GM18951 (cell line): ENCODE results near the gene TEX9.

Experiments
- POLR2A ChIP-seq: IDR thresholded peaks from 4 replicates; pipeline ENCODE4 v1.6.1; 2011; ENCODE audit warnings: mild to moderate bottlenecking; ENCODE audit not compliant: insufficient read length, insufficient read depth; ENCODE audit errors: extremely low read depth
- in situ Hi-C: fragments of 300-500 bp; cut with MboI; formaldehyde crosslinking; loops from one replicate; pipeline ENCODE4 v1.12.0; 2022; ENCODE audit warnings: low sequenced_read_pairs, mixed read lengths, inconsistent platforms; ENCODE audit not compliant: unreplicated experiment

Gene TEX9

DNA sequence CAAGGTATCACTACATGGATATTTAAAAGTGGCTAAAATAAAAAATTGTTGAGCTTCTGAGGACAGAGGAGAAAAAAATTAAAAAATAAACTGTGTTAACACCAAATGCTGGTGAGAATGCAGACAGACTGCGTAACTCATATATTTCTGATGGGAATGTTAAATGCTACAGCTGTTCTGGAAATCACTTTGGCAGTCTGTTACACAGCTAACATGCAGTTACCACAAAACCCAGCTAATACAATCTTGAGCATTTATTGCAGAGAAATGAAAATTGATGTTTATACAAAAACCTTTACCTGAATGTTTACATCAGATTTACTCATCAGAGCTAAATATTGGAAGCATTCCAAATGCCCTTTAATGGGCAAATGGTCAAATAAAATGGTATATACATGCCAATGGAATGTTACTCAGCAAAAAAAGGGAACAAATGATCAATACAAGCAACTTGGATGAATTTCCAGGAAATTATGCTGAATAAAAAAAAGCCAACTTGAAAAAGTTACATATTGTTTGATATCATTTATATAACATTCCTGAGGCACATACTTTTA is 75.1 kb downstream of the TEX9 start:
- TF ChIP-seq POLR2A: no peak
- in situ Hi-C loops: loop anchor here (25.0 kb wide), 1 partner anchor 178 kb away; no protein-coding TSS in a partner anchor

DNA sequence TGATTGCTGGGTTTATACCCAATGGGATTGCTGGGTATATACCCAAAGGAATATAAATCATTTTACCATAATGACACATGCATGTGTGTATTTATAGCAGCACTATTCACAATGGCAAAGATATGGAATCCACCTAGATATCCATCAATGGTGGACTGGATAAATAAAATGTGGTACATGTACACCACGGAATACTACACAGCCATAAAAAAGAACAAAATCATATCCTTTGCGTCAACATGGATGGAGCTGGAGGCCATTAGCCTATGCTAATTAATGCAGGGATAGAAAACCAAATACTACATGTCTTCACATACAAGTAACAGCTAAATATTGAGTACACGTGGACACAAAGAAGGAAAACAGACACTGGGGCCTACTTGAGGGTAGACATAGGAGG is 77.1 kb downstream of the TEX9 start:
- TF ChIP-seq POLR2A: no peak

DNA sequence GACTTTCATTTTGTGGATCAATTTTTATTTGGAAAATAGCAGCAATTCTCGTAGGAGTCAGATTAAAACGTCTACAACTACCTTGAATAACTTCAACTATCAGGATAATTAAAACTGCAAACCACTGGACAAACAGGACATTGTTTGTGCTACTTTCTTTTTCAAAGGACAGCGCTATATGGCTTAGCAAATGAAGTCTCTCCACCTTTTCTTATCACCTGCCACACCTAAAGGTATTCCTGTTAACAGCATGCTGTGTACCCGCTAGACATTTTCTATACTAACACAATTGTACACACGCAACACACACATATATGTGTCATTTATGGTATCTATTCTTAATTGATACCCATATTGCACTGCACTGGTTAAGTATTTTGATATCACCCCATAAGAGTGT is 80.5 kb downstream of the TEX9 start:
- in situ Hi-C loops: loop anchor here (25.0 kb wide), 1 partner anchor 183 kb away; no protein-coding TSS in a partner anchor
- TF ChIP-seq POLR2A: no peak

More for the DNA sequence above, 77.1 kb downstream of the TEX9 start:
- in situ Hi-C loops: loop anchor here (25.0 kb wide), 1 partner anchor 180 kb away; no protein-coding TSS in a partner anchor

DNA sequence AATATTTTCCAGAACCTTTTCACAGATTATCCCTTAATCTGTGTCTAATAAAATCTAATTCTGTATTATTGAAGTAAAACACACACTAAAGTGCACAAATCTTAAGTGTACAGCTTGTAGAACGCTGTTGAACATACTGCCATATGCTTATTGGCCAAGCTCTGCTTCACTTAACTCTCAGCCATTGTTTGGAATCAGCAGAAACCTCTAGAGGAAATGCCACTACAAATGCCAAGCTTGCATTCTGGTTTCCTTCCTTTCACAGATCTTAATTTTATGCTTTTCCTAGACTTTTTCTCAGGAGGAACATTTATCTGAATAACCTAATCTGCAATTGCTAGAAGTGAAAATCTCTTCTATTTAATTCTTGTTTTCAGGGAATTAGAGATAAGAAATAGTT is 89.6 kb downstream of the TEX9 start:
- in situ Hi-C loops: no loop called here
- no peak for TF ChIP-seq POLR2A

DNA sequence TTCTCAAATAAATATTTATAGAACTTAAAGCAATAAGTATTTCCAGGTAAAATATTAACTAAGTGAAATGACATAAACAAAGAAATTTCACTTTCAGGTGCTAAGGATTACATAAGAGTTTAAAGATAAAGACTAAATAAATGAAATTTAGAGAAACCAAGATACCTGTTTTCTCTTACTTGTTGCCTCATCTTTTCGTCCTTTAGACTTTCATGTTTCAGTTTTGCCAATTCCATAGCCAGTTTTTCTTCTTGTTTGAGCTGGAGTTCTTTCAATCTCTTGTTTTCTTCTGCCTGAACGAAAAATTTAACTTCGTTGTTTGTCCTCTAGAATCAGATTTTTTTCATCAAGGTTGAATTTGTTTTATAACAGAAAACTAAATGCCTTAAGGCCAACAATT is 91.0 kb downstream of the TEX9 start:
- in situ Hi-C loops: no loop called here
- no peak for TF ChIP-seq POLR2A

DNA sequence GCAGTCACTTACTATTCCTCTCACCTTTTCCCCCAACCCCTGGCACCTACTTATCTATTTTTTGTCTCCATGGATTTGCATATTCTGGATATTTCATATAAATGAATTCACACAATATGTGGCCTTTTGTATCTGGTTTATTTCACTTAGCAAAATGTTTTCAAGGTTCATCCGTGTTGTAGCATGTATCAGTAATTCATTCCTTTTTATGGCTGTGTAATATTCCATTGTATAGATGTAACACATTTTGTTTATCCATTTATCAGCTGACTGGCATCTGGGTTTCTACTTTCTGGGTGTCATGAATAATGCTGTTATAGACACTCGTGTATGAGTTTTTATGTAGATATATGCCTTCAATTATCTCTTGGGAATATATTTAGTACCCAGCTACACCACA is 93.9 kb downstream of the TEX9 start:
- TF ChIP-seq POLR2A: no peak
- in situ Hi-C loops: no loop called here

DNA sequence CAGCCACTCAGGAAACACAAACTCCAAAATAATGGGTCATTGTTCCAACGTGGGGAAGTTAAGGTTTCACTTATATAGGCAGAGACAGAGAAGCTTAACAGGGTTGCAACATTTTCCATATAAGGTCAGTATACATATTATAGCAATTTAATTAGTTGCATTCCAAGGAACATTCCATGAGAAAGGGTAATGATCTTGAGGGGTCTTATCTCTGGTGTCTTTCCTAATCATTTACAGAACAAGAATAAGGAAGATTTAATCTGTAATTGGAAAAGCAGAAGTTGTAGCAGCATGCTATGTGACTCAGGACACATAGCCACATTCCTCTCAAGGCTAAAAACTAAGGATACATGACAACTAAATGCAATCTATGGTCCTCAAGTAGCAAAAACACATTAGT is 94.8 kb downstream of the TEX9 start:
- in situ Hi-C loops: no loop called here
- no peak for TF ChIP-seq POLR2A

DNA sequence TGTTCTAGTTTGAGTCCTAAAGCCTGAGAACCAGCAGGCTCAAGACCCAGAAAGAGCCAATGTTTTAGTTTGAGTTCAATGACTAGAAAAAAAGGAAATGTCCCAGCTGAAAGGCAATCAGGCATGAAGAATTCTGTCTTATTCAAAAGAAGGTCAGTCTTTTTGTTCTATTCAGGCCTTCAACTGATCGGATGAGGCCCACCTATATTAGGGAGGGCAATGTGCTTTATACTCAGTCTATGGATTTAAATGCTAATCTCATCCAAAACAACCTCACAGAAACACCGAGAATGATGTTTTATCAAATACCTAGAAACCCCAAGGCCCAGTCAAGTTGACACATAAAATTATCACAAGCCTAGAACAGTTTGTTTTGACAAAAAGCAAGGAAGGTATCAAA is 95.7 kb downstream of the TEX9 start:
- in situ Hi-C loops: no loop called here
- no peak for TF ChIP-seq POLR2A

DNA sequence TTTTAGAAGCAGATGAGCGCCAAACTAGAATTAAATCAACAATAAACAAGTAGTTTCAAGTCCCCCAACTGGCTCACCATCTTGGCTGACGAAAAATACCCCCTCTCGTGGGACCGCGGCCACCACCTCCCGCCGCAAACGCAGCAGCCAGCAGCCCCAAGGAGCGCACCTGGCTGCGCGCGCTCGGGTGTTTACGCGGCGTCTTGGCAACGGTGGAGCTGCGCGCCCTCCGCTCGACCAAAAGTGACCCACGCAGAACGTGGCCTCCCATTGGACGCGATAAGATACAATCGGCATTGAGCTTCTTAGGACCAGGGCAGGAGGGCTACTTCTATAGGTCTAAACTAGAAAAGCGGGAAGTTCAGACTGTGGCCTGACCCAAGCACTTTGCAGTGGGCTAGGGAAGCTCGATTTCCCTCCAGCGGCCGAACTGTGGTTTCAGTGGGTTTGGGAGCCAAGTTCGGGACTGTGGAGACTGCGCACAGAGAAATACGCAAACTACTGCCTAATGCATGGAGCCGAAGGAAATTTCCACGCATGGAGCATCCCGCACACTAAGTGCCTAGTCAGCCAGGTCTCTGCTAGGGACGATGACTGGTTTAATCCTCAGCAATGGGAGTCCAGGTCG is 99.8 kb downstream of the TEX9 start, which contains the start of gene MNS1:
MNS1 (minus strand) TSS at position 245 of the 628 bp plus-strand sequence; CDS start at position 80, 165 bp downstream.
- TF ChIP-seq POLR2A: peak; percentile 63
- in situ Hi-C loops: no loop called here

DNA sequence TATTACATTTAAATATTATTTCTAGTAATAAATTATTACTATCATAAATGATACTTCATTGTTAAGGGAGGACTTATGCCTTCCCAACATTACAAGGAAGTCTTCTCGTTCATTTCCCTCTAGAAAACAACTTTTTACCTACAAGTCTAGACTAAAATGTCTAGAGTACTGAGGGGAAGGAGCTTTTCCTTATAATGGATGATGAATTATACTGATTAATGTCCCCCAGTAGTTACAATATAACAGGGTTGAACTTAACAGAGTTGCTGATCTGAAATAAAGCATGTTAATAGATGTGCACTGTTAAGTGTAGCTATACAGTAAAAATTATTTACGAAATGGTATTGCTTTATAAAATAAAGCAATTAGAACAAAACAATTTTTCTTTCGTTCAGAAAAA is 102.4 kb downstream of the TEX9 start:
- in situ Hi-C loops: no loop called here

DNA sequence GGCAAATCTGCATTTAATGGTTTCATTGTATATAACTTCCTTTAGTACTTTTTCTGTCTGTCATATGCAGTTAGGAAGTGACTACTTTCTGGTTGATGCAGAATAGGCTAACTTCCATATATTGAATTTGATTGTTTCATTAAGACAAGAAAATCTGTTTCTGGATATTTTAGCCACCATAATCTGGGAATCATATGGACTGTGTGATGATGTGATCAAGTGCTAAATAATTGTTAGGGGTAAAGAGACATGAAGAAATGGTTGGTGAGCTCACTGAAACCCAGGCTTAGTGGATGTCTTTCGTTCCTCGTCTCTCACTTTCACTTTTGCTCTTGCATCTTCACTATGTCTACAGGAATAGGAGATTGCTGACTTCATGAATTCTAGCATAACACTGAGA is 103.2 kb downstream of the TEX9 start:
- in situ Hi-C loops: no loop called here
- no peak for TF ChIP-seq POLR2A

More for the DNA sequence above, 102.4 kb downstream of the TEX9 start:
- no peak for TF ChIP-seq POLR2A

DNA sequence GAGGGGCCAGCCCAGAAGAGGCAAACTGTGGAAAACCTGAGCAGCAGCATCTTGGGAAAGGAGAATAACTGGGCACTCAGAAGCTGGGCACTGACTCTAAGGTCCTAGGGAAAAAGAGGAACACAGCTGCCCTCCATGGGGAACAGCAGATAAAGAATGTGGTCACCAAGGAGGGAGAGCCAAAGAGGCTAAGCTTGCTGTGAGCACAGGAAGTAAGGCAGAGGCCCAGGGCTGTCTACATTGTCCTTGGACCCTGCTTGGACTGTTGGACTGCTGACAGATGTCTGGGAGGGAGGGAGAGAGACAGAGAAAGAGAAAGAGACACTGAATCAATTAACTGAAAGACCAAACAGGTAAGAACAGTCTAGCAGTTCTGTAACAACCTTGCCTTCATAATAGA is 104.3 kb downstream of the TEX9 start:
- no peak for TF ChIP-seq POLR2A
- in situ Hi-C loops: no loop called here

DNA sequence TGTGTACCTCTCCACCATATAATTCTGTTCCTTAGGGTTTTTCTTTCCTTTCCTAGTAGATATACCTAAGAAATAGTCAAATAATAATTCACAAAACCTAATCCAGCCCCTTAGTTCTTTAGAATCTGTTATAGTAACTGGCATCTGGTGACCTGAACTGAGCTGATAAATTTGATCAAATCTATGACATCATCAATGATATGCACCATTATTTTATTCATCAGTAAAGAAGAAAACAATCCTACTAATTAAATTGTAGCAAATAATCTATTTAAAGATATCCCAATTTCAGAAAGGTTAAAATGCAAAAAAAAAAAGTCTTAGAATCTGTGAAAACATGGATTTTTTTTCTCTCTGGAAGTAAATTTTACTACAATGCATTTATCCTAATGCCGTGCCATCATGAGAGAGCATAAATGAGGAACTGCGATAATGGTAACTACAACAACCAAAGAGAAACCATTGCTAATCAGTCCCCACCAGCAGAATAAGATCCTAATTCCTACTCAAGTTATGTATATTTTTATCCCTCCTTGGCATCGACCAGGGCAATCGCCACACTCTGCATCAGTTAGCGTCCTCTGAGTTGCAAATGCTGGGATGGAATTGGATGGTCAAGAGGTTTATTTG is 106.3 kb downstream of the TEX9 start:
- TF ChIP-seq POLR2A: no peak

DNA sequence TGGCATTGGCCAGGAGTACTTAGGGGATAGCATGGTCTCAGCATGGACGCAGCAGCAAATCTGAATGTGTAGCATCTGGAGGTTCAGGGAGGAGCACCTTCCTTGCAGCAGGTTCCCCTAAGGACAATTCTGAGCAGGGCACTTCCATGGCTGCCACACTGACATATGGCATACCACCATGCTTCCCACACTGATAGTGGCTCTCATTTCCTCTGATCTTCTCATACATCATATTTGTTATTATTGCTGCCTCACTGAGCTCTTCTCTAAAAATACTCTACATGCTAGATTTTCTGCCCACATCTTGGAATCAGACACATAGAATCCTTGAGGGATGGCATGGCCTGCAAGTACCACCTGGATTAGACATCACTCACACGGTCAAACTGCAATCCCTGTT is 107.1 kb downstream of the TEX9 start:
- TF ChIP-seq POLR2A: no peak

More for the DNA sequence above, 106.3 kb downstream of the TEX9 start:
- in situ Hi-C loops: no loop called here

More for the DNA sequence above, 107.1 kb downstream of the TEX9 start:
- in situ Hi-C loops: no loop called here
